Measurements from ENCODE around the gene TBC1D2. TPM values are rescaled to one million over a fixed set of nuclear protein-coding genes. Genes with fewer than 3 reads are reported as not detected.
A peak's percentile ranks its signal among the peaks of the same experiment; 100 is the strongest.

TBC1D2 gene
- total and polyA plus RNA-seq, 2 of the 13 experiments (the other 11 are each of a cell fraction or from before 2014, with no cell fraction given): 2.0 to 2.8 TPM

DNA sequence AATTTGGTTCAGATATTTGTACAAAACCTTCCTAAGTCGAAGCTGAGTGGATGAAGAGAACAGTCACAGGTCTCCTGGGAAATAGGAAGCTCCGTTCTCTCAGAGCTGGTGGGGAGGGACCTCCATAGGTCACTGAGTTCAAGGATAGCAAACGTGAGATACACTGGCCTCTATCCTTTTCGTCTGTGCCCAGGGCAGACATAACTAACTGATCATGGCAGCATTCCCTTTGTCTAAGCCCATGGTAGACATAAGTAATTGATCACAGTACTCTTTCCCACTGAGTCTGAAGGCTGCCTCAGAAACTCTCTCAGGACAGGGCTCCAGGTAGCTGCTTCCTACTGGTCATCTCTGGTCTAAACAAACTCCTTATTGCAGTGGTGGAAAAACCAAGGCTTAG lies 50.8 kb downstream of the TBC1D2 start (continued):
- TF ChIP-seq ZNF614 (CRISPR knock-in tag; IDR thresholded peaks at IDR 0.05; ENCODE audit: borderline replicate concordance) (no peak), MEF2D (CRISPR knock-in tag; IDR thresholded peaks at IDR 0.05) (no peak), SIX4 (CRISPR knock-in tag; IDR thresholded peaks at IDR 0.05) (no peak), HNRNPH1 (optimal IDR thresholded peaks at IDR 0.05; ENCODE audit: low read depth, low read length) (no peak), TMF1 (CRISPR knock-in tag; IDR thresholded peaks at IDR 0.05; ENCODE audit: low read depth) (no peak), FOSL2 (CRISPR knock-in tag; IDR thresholded peaks at IDR 0.05) (no peak), ZBTB7B (CRISPR knock-in tag; IDR thresholded peaks at IDR 0.05) (no peak), IKZF1 (IDR thresholded peaks at IDR 0.05) (no peak), ZNF83 (CRISPR knock-in tag; IDR thresholded peaks at IDR 0.05; ENCODE audit: borderline replicate concordance) (no peak), TBL1XR1 (IDR thresholded peaks at IDR 0.05; ENCODE audit: borderline replicate concordance, low read length, partially characterized antibody) (no peak), ZNF235 (CRISPR knock-in tag; IDR thresholded peaks at IDR 0.05; ENCODE audit: borderline replicate concordance) (no peak), ZNF607 (CRISPR knock-in tag; IDR thresholded peaks at IDR 0.05; ENCODE audit: borderline replicate concordance) (no peak), SIN3A (IDR thresholded peaks at IDR 0.05; ENCODE audit: borderline replicate concordance, low read depth, low read length) (no peak), ZNF724P (CRISPR knock-in tag; IDR thresholded peaks at IDR 0.05; ENCODE audit: borderline replicate concordance) (no peak), ZMYM2 (CRISPR knock-in tag; IDR thresholded peaks at IDR 0.05) (no peak), U2AF1 (optimal IDR thresholded peaks at IDR 0.05; ENCODE audit: low read depth, low read length) (no peak), HNRNPL (IDR thresholded peaks at IDR 0.05; ENCODE audit: low read depth, low read length) (no peak), NPAS2 (CRISPR knock-in tag; IDR thresholded peaks at IDR 0.05; ENCODE audit: borderline replicate concordance) (no peak), NR2C2 (CRISPR knock-in tag; IDR thresholded peaks at IDR 0.05; ENCODE audit: borderline replicate concordance) (peak; percentile 43; the same call in 1 of the 2 replicates), ZNF207 (IDR thresholded peaks at IDR 0.05; ENCODE audit: borderline replicate concordance) (no peak), SRF (IDR thresholded peaks at IDR 0.05; ENCODE audit: low read depth, low read length) (peak; percentile 60; the same call in 1 of the 2 replicates), ZNF567 (CRISPR knock-in tag; IDR thresholded peaks at IDR 0.05; ENCODE audit: borderline replicate concordance) (no peak), ZNF17 (CRISPR knock-in tag; IDR thresholded peaks at IDR 0.05) (no peak), TEAD3 (CRISPR knock-in tag; optimal IDR thresholded peaks at IDR 0.05; ENCODE audit: borderline replicate concordance) (peak; percentile 32), U2AF2 (IDR thresholded peaks at IDR 0.05; ENCODE audit: low read depth, low read length) (no peak), HNF4A (CRISPR knock-in tag; IDR thresholded peaks at IDR 0.05) (peak; percentile 24; the same call in 1 of the 2 replicates), STAT5B (CRISPR knock-in tag; IDR thresholded peaks at IDR 0.05) (no peak)
- TF ChIP-seq, protein P1, sequence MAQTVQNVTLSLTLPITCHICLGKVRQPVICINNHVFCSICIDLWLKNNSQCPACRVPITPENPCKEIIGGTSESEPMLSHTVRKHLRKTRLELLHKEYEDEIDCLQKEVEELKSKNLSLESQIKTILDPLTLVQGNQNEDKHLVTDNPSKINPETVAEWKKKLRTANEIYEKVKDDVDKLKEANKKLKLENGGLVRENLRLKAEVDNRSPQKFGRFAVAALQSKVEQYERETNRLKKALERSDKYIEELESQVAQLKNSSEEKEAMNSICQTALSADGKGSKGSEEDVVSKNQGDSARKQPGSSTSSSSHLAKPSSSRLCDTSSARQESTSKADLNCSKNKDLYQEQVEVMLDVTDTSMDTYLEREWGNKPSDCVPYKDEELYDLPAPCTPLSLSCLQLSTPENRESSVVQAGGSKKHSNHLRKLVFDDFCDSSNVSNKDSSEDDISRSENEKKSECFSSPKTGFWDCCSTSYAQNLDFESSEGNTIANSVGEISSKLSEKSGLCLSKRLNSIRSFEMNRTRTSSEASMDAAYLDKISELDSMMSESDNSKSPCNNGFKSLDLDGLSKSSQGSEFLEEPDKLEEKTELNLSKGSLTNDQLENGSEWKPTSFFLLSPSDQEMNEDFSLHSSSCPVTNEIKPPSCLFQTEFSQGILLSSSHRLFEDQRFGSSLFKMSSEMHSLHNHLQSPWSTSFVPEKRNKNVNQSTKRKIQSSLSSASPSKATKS (CRISPR knock-in tag; IDR thresholded peaks at IDR 0.05): no peak

All from HepG2 (cell line).